HG02973 (cell line): ENCODE data around the gene ENPP7.

Source experiments
- ATAC-seq: cut with Tn5 transposase; IDR thresholded peaks from one replicate; pipeline ENCODE4 v1.9.1; 2021; ENCODE audit warnings: moderate library complexity; ENCODE audit not compliant: unreplicated experiment

Gene ENPP7

GRCh38 chr17:79789943-79790804, 59.4 kb downstream of the ENPP7 start:
- ATAC-seq, result no peak

DNA sequence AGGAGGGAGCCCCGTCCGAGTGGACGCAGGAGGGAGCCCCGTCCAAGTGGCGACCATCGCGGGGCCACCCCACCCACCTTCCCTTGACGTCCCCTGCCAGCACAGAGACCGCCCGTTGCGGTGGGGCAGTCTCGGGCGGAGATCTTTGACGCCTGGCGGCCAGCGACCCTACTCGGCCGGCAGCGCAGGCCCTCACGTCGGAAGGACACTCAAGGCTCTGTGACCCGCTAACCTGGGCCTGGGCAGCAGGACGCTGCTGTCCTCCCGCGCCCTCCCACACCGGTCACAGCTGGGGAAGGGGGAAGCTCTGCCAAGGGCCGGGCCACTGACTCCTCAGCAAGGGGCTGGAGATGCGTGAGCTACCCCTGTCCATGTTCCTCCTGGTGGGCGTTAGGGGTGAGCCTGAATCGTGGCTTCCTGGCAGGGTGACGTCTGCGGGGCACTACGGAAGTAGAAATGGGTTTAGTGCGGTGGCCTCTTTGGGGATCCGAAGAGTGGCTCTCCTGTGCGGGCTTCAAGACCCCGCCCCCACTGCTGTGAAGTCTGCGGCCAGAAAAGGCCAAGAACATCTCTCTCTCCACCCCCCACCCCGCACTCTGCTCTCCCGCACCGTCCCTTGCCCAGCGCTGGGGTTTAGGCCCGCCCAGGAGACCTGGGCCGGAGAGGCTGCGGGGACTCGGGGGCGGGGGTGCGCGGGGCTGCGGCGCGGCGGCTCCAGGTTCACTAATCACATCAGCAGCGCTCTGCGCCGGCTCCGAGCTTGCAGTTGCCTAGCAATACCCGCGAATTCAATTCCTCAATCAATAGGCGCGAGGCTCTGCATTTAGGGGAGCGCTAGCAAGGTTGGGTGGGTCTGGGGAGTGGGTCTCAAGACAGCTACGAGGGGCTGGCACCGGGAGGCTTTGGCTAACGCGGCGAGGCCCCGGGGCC, 60.3 kb downstream of the ENPP7 start:
- no peak for ATAC-seq

- ATAC-seq, result no peak
Observed at GRCh38 chr17:79791735-79792161, 61.0 kb downstream of the ENPP7 start.
